Memory B cell (primary cell): Measurements from ENCODE around the gene CPAMD8.
"Not testable (repeated sequence)": the region's sequence is repeated elsewhere in the genome, so short reads cannot be mapped to it uniquely, and the experiment has no call there.

Experiments used
- ATAC-seq: fragments of 150-1000 bp; cut with Tn5 transposase; 2 replicates; pipeline ENCODE4 v1.10.0; 2021; ENCODE audit warnings: low read depth, mild to moderate bottlenecking, moderate library complexity
- DNase-seq, 2 donors: peaks; one replicate each; pipeline ENCODE4 v3.0.0; 2022; ENCODE audit warnings: low spot score in 2 of 2
- H3K27ac Mint-ChIP-seq: one replicate; pipeline ENCODE4 v1.8.0; 2022; ENCODE audit warnings: mild to moderate bottlenecking, moderate library complexity, mixed read lengths
- H3K27me3 Mint-ChIP-seq: one replicate; pipeline ENCODE4 v1.8.0; 2022; ENCODE audit warnings: mixed read lengths
- H3K36me3 Mint-ChIP-seq: one replicate; pipeline ENCODE4 v1.8.0; 2022; ENCODE audit warnings: mild to moderate bottlenecking, mixed read lengths
- H3K4me1 Mint-ChIP-seq: one replicate; pipeline ENCODE4 v1.8.0; 2022; ENCODE audit warnings: mixed read lengths
- H3K4me3 Mint-ChIP-seq: one replicate; pipeline ENCODE4 v1.8.0; 2022; ENCODE audit warnings: mild to moderate bottlenecking, moderate library complexity, mixed read lengths
- H3K9me3 Mint-ChIP-seq: one replicate; pipeline ENCODE4 v1.8.0; 2022; ENCODE audit warnings: mixed read lengths

Gene CPAMD8

GRCh38 chr19:16943942-16944625, 82.5 kb downstream of the CPAMD8 start:
- no peak overlapping the region for H3K27ac Mint-ChIP-seq
- peaks cover 18% of the 10 kb centered on the region for H3K27me3 Mint-ChIP-seq
- no peaks in the 10 kb centered on the region for H3K9me3 Mint-ChIP-seq
- peaks cover 2% of the 10 kb centered on the region for H3K4me1 Mint-ChIP-seq
- no peak for DNase-seq
- peaks cover 3% of the 10 kb centered on the region for H3K36me3 Mint-ChIP-seq
- no peak overlapping the region for H3K4me3 Mint-ChIP-seq
- no peak for ATAC-seq

- not testable (repeated sequence) for ATAC-seq, H3K4me3 Mint-ChIP-seq, H3K9me3 Mint-ChIP-seq, H3K4me1 Mint-ChIP-seq, DNase-seq, H3K27ac Mint-ChIP-seq, H3K36me3 Mint-ChIP-seq
- H3K27me3 Mint-ChIP-seq = peaks cover 14% of the 10 kb centered on the region
Measured at GRCh38 chr19:16943090-16943489, 83.5 kb downstream of the CPAMD8 start.

GRCh38 chr19:16942583-16942982, 84.0 kb downstream of the CPAMD8 start:
- ATAC-seq (no peak), DNase-seq (no peak)
- Mint-ChIP-seq H3K4me1 (peaks cover 2% of the 10 kb centered on the region), H3K9me3 (no peaks in the 10 kb centered on the region), H3K27ac (no peak overlapping the region), H3K4me3 (no peak overlapping the region), H3K36me3 (peaks cover 3% of the 10 kb centered on the region), H3K27me3 (peaks cover 11% of the 10 kb centered on the region)

GRCh38 chr19:16940626-16941025, 86.0 kb downstream of the CPAMD8 start:
- Mint-ChIP-seq H3K4me1 (no peaks in the 10 kb centered on the region), H3K36me3 (peaks cover 3% of the 10 kb centered on the region), H3K27me3 (peaks cover 7% of the 10 kb centered on the region), H3K9me3 (peaks cover 4% of the 10 kb centered on the region), H3K4me3 (no peak overlapping the region), H3K27ac (no peak overlapping the region)
- ATAC-seq = no peak
- no peak for DNase-seq

GRCh38 chr19:16940063-16940462, 86.5 kb downstream of the CPAMD8 start:
- not testable (repeated sequence) for H3K36me3 Mint-ChIP-seq, H3K27me3 Mint-ChIP-seq, H3K4me1 Mint-ChIP-seq, DNase-seq, H3K9me3 Mint-ChIP-seq, H3K27ac Mint-ChIP-seq, ATAC-seq, H3K4me3 Mint-ChIP-seq

- no peak overlapping the region for H3K27ac Mint-ChIP-seq
- no peaks in the 10 kb centered on the region for H3K4me1 Mint-ChIP-seq
- peaks cover 3% of the 10 kb centered on the region for H3K36me3 Mint-ChIP-seq
- H3K4me3 Mint-ChIP-seq = no peak overlapping the region
- DNase-seq (no peak), ATAC-seq (no peak)
- H3K9me3 Mint-ChIP-seq = peaks cover 16% of the 10 kb centered on the region
- H3K27me3 Mint-ChIP-seq = peaks cover 7% of the 10 kb centered on the region
Measured at GRCh38 chr19:16938211-16938610, 88.4 kb downstream of the CPAMD8 start.

- H3K27ac Mint-ChIP-seq, H3K27me3 Mint-ChIP-seq, H3K4me1 Mint-ChIP-seq, H3K4me3 Mint-ChIP-seq, ATAC-seq, H3K36me3 Mint-ChIP-seq, DNase-seq: not testable (repeated sequence)
- peaks cover 17% of the 10 kb centered on the region for H3K9me3 Mint-ChIP-seq
Measured at GRCh38 chr19:16937796-16938195, 88.8 kb downstream of the CPAMD8 start.

- ATAC-seq (no peak), DNase-seq (no peak)
- H3K27me3 Mint-ChIP-seq = peaks cover 5% of the 10 kb centered on the region
- H3K27ac Mint-ChIP-seq = no peak overlapping the region
- peaks cover 17% of the 10 kb centered on the region for H3K9me3 Mint-ChIP-seq
- H3K4me1 Mint-ChIP-seq = no peaks in the 10 kb centered on the region
- peaks cover 3% of the 10 kb centered on the region for H3K36me3 Mint-ChIP-seq
- H3K4me3 Mint-ChIP-seq = no peak overlapping the region
Measured at GRCh38 chr19:16936901-16937300, 89.7 kb downstream of the CPAMD8 start.

- Mint-ChIP-seq H3K4me1 (no peaks in the 10 kb centered on the region), H3K27ac (no peak overlapping the region), H3K4me3 (no peak overlapping the region), H3K27me3 (peaks cover 5% of the 10 kb centered on the region), H3K9me3 (peaks cover 19% of the 10 kb centered on the region), H3K36me3 (no peaks in the 10 kb centered on the region)
- no peak for DNase-seq
- no peak for ATAC-seq
Measured at GRCh38 chr19:16934489-16934888, 92.1 kb downstream of the CPAMD8 start.

- Mint-ChIP-seq H3K4me1 (no peaks in the 10 kb centered on the region), H3K9me3 (peaks cover 23% of the 10 kb centered on the region), H3K4me3 (no peak overlapping the region), H3K36me3 (peaks cover 8% of the 10 kb centered on the region), H3K27me3 (peaks cover 19% of the 10 kb centered on the region), H3K27ac (no peak overlapping the region)
- no peak for ATAC-seq
- no peak for DNase-seq
Measured at GRCh38 chr19:16931306-16931705, 95.3 kb downstream of the CPAMD8 start.

- no peak for DNase-seq
- H3K9me3 Mint-ChIP-seq = peaks cover 20% of the 10 kb centered on the region
Measured at GRCh38 chr19:16930753-16931152, 95.9 kb downstream of the CPAMD8 start.

GRCh38 chr19:16928916-16929315, 97.7 kb downstream of the CPAMD8 start:
- no peaks in the 10 kb centered on the region for H3K4me1 Mint-ChIP-seq
- no peak for DNase-seq
- H3K36me3 Mint-ChIP-seq = peaks cover 8% of the 10 kb centered on the region
- no peak overlapping the region for H3K27ac Mint-ChIP-seq
- H3K27me3 Mint-ChIP-seq = peaks cover 25% of the 10 kb centered on the region
- H3K4me3 Mint-ChIP-seq = no peak overlapping the region
- H3K9me3 Mint-ChIP-seq = peaks cover 19% of the 10 kb centered on the region
- no peak for ATAC-seq

More at GRCh38 chr19:16930753-16931152, 95.9 kb downstream of the CPAMD8 start:
- no peak overlapping the region for H3K4me3 Mint-ChIP-seq
- H3K27ac Mint-ChIP-seq = no peak overlapping the region
- no peaks in the 10 kb centered on the region for H3K4me1 Mint-ChIP-seq
- peaks cover 8% of the 10 kb centered on the region for H3K36me3 Mint-ChIP-seq
- peaks cover 19% of the 10 kb centered on the region for H3K27me3 Mint-ChIP-seq
- no peak for ATAC-seq

- H3K27me3 Mint-ChIP-seq = peaks cover 25% of the 10 kb centered on the region
- DNase-seq (no peak), ATAC-seq (no peak)
- no peaks in the 10 kb centered on the region for H3K4me1 Mint-ChIP-seq
- H3K4me3 Mint-ChIP-seq = no peak overlapping the region
- no peak overlapping the region for H3K27ac Mint-ChIP-seq
- peaks cover 15% of the 10 kb centered on the region for H3K9me3 Mint-ChIP-seq
- H3K36me3 Mint-ChIP-seq = peaks cover 8% of the 10 kb centered on the region
Measured at GRCh38 chr19:16928351-16928750, 98.3 kb downstream of the CPAMD8 start.

- Mint-ChIP-seq H3K36me3 (peaks cover 8% of the 10 kb centered on the region), H3K27me3 (peaks cover 28% of the 10 kb centered on the region), H3K27ac (no peak overlapping the region), H3K9me3 (peaks cover 13% of the 10 kb centered on the region), H3K4me1 (no peaks in the 10 kb centered on the region), H3K4me3 (no peak overlapping the region)
- ATAC-seq (no peak), DNase-seq (no peak)
Measured at GRCh38 chr19:16927883-16928282, 98.7 kb downstream of the CPAMD8 start.

- DNase-seq = no peak
- Mint-ChIP-seq H3K27ac (no peak overlapping the region), H3K9me3 (peaks cover 11% of the 10 kb centered on the region), H3K36me3 (peaks cover 8% of the 10 kb centered on the region), H3K4me3 (no peak overlapping the region), H3K27me3 (peaks cover 32% of the 10 kb centered on the region), H3K4me1 (no peaks in the 10 kb centered on the region)
- ATAC-seq = no peak
Measured at GRCh38 chr19:16922949-16923348, 103.7 kb downstream of the CPAMD8 start.
